Neural cell (in vitro differentiated cells): ENCODE measurements around the gene C1orf198. TPM values are rescaled to one million over a fixed set of nuclear protein-coding genes. Genes with fewer than 3 reads are reported as not detected.

Experiments used
- H2AFZ ChIP-seq: fragments of 200-600, 300-800 bp; sonication (generic), shearing (Covaris generic); 2 replicates; pipeline ENCODE4 v1.6.0; 2014; ENCODE audit warnings: low read depth, mild to moderate bottlenecking, antibody characterized with exemption, low read length, moderate library complexity
- H3F3A ChIP-seq: fragments of 200-600 bp; shearing (Covaris generic); 2 replicates; pipeline ENCODE4 v1.6.1; 2016; ENCODE audit warnings: mild to moderate bottlenecking, moderate library complexity, mixed read lengths, antibody characterized with exemption, low read length; ENCODE audit not compliant: insufficient read depth, poor library complexity, severe bottlenecking
- H3K27ac ChIP-seq: fragments of 200-600, 300-800 bp; sonication (generic), shearing (Covaris generic); 2 replicates; pipeline ENCODE4 v1.5.1; 2014; ENCODE audit warnings: mild to moderate bottlenecking, low read length, moderate library complexity
- H3K27me3 ChIP-seq: fragments of 300-800, 200-600 bp; sonication (generic), shearing (Covaris generic); 2 replicates; pipeline ENCODE4 v1.6.0; 2014; ENCODE audit warnings: mild to moderate bottlenecking, low read depth, low read length, moderate library complexity; ENCODE audit not compliant: insufficient read depth
- H3K36me3 ChIP-seq: fragments of 300-800, 200-600 bp; sonication (generic), shearing (Covaris generic); 2 replicates; pipeline ENCODE4 v1.5.1; 2014; ENCODE audit warnings: mild to moderate bottlenecking, antibody characterized with exemption, low read length, moderate library complexity; ENCODE audit not compliant: insufficient read depth
- H3K4me2 ChIP-seq: fragments of 300-800, 200-600 bp; sonication (generic), shearing (Covaris generic); 2 replicates; pipeline ENCODE4 v1.6.0; 2014; ENCODE audit warnings: mild to moderate bottlenecking, low read length
- H3K4me3 ChIP-seq: fragments of 300-800, 200-600 bp; sonication (generic), shearing (Covaris generic); 2 replicates; pipeline ENCODE4 v1.5.1; 2014; ENCODE audit warnings: mild to moderate bottlenecking, low read length, moderate library complexity
- H3K79me2 ChIP-seq: fragments of 200-600 bp; shearing (Covaris generic); replicated peaks from 2 replicates; pipeline ENCODE4 v1.6.0; 2014; ENCODE audit warnings: mild to moderate bottlenecking, low read length, moderate library complexity; ENCODE audit not compliant: insufficient read depth
- H3K9ac ChIP-seq: fragments of 300-800, 200-600 bp; sonication (generic), shearing (Covaris generic); 2 replicates; pipeline ENCODE4 v1.6.1; 2016; ENCODE audit warnings: mild to moderate bottlenecking, low read length, mixed read lengths
- H3K9me2 ChIP-seq: fragments of 200-600 bp; shearing (Covaris generic); 2 replicates; pipeline ENCODE4 v1.6.1; 2016; ENCODE audit warnings: mild to moderate bottlenecking, low read length, mixed read lengths; ENCODE audit not compliant: insufficient read depth
- H3K9me3 ChIP-seq: fragments of 200-600, 300-800 bp; sonication (generic), shearing (Covaris generic); 2 replicates; pipeline ENCODE4 v1.6.1; 2016; ENCODE audit warnings: mild to moderate bottlenecking, mixed run types, low read length, moderate library complexity, mixed read lengths
- H4K20me1 ChIP-seq: fragments of 200-600 bp; shearing (Covaris generic); 2 replicates; pipeline ENCODE4 v1.6.1; 2016; ENCODE audit warnings: mild to moderate bottlenecking, mixed run types; ENCODE audit not compliant: insufficient read depth
- CTCF ChIP-seq: fragments of 450-650 bp; IDR thresholded peaks from 2 replicates; pipeline ENCODE4 v1.5.1; 2014; ENCODE audit warnings: antibody characterized with exemption, mild to moderate bottlenecking, moderate library complexity; ENCODE audit not compliant: poor library complexity, severe bottlenecking
- EP300 ChIP-seq: fragments of 450-650 bp; conservative IDR thresholded peaks from 2 replicates; pipeline ENCODE4 v1.6.1; 2014; ENCODE audit warnings: antibody characterized with exemption, mild to moderate bottlenecking, moderate library complexity; ENCODE audit not compliant: poor library complexity, severe bottlenecking
- EZH2 ChIP-seq: fragments of 200-600, 300-800 bp; shearing (Covaris generic), sonication (generic); IDR thresholded peaks from 2 replicates; pipeline ENCODE4 v1.6.1; 2014; ENCODE audit warnings: antibody characterized with exemption, low read length, borderline replicate concordance, mild to moderate bottlenecking; ENCODE audit not compliant: insufficient read depth, poor library complexity, severe bottlenecking
- MXI1 ChIP-seq: fragments of 450-650 bp; conservative IDR thresholded peaks from 2 replicates; pipeline ENCODE4 v1.6.1; 2014; ENCODE audit warnings: antibody characterized with exemption, mild to moderate bottlenecking; ENCODE audit not compliant: poor library complexity, severe bottlenecking
- POLR2AphosphoS5 ChIP-seq: IDR thresholded peaks from 2 replicates; pipeline ENCODE4 v1.6.1; 2012
- RAD21 ChIP-seq: fragments of 450-650 bp; conservative IDR thresholded peaks from 2 replicates; pipeline ENCODE4 v1.6.1; 2014; ENCODE audit warnings: antibody characterized with exemption, mild to moderate bottlenecking, moderate library complexity
- REST ChIP-seq: IDR thresholded peaks from 2 replicates; pipeline ENCODE4 v1.6.1; 2012; ENCODE audit warnings: borderline replicate concordance
- SMC3 ChIP-seq: fragments of 450-650 bp; conservative IDR thresholded peaks from 2 replicates; pipeline ENCODE4 v1.6.1; 2014; ENCODE audit warnings: antibody characterized with exemption, mild to moderate bottlenecking, moderate library complexity; ENCODE audit not compliant: poor library complexity
- TAF1 ChIP-seq: IDR thresholded peaks from 2 replicates; pipeline ENCODE4 v1.6.1; 2012; ENCODE audit warnings: low read depth
- polyA plus RNA-seq: library from polyadenylated mRNA; depleted of rRNA; stranded (reverse); fragments of >200 nt; gene quantifications from 2 replicates; pipeline ENCODE4 v1.2.3, GENCODE V29; 2014

The C1orf198 gene
- polyA plus RNA-seq, 1 donor from 2014 or later, result 16.7 TPM

GRCh38 chr1:230809256-230809990 is 58.9 kb downstream of the C1orf198 start:
- Histone ChIP-seq H3F3A (no peaks in the 10 kb centered on the region), H3K9me3 (no peaks in the 10 kb centered on the region), H3K27ac (no peak overlapping the region), H4K20me1 (no peaks in the 10 kb centered on the region), H3K4me3 (no peak overlapping the region), H3K4me2 (no peak overlapping the region), H3K79me2 (no peaks in the 10 kb centered on the region), H3K9me2 (no peaks in the 10 kb centered on the region), H2AFZ (no peak overlapping the region), H3K27me3 (no peaks in the 10 kb centered on the region), H3K9ac (no peak overlapping the region), H3K36me3 (no peaks in the 10 kb centered on the region)
- no peak for TF ChIP-seq REST
- TF ChIP-seq EZH2, result no peak
- TF ChIP-seq RAD21, result no peak
- TF ChIP-seq MXI1, result no peak
- TF ChIP-seq TAF1, result no peak
- TF ChIP-seq POLR2AphosphoS5, result no peak
- no peak for TF ChIP-seq SMC3
- TF ChIP-seq CTCF, result no peak
- TF ChIP-seq EP300, result no peak

DNA sequence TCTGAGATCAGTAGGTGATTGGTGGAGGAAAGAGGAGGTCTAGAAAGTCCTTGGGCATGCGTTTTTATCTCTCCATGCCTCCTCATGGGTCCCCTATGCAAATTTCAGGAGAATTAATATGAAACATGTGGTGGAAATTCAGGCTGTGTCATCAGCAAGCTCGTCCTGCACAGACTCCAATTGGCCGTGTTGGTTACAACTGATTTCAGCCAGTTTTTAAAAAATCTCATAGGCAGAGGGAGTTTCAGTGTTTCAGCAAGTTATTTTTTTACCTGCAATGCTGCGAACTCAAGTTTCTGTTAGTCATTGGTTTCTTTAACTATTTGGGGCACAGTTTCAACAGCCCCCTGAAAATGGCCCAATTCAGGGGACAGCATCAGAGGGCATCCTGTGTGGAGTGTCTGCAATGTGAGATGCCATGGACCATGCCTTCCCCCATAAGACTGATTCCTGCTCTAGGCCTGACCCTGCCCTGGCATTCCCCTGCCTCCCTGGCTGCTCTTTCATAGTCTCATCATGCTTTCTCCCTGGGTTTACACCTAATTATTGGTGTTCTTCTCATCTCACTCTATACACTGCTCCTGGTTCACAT is 59.9 kb downstream of the C1orf198 start:
- Histone ChIP-seq H3F3A (no peaks in the 10 kb centered on the region), H3K9me2 (no peaks in the 10 kb centered on the region), H3K4me3 (no peak overlapping the region), H3K4me2 (no peak overlapping the region), H3K79me2 (no peaks in the 10 kb centered on the region), H3K27ac (no peak overlapping the region), H3K9me3 (no peaks in the 10 kb centered on the region), H3K27me3 (no peaks in the 10 kb centered on the region), H3K36me3 (no peaks in the 10 kb centered on the region), H2AFZ (no peak overlapping the region), H4K20me1 (no peaks in the 10 kb centered on the region), H3K9ac (no peak overlapping the region)
- TF ChIP-seq RAD21 (no peak), MXI1 (no peak), EZH2 (no peak), TAF1 (no peak), EP300 (no peak), CTCF (no peak), SMC3 (no peak), REST (no peak), POLR2AphosphoS5 (no peak)
